GM06990 (cell line): Measurements from ENCODE around the gene STEAP1B.
"Not testable (repeated sequence)": the region's sequence is repeated elsewhere in the genome, so short reads cannot be mapped to it uniquely, and the experiment has no call there.

Source experiments
- DNase-seq: peaks from one replicate; pipeline ENCODE4 v3.0.0-alpha.2; 2011; ENCODE audit not compliant: insufficient read length; ENCODE audit errors: extremely low read depth
- H3K27me3 ChIP-seq: replicated peaks from 2 replicates; pipeline ENCODE4 v1.6.0; 2011; ENCODE audit warnings: low read length; ENCODE audit not compliant: control insufficient read depth, insufficient read depth
- H3K36me3 ChIP-seq: 2 replicates; pipeline ENCODE4 v1.5.1; 2011; ENCODE audit warnings: low read length; ENCODE audit not compliant: control insufficient read depth, insufficient read depth
- H3K4me3 ChIP-seq: replicated peaks from 2 replicates; pipeline ENCODE4 v1.5.1; 2011; ENCODE audit warnings: low read depth, mild to moderate bottlenecking, control low read depth, low read length
- TF ChIP-seq, protein P1 (sequence below): IDR thresholded peaks from 2 replicates; pipeline ENCODE4 v1.5.1; 2011; ENCODE audit warnings: low read length, control low read depth, mild to moderate bottlenecking, inconsistent platforms; ENCODE audit not compliant: insufficient read depth, poor library complexity, severe bottlenecking

The STEAP1B gene

DNA sequence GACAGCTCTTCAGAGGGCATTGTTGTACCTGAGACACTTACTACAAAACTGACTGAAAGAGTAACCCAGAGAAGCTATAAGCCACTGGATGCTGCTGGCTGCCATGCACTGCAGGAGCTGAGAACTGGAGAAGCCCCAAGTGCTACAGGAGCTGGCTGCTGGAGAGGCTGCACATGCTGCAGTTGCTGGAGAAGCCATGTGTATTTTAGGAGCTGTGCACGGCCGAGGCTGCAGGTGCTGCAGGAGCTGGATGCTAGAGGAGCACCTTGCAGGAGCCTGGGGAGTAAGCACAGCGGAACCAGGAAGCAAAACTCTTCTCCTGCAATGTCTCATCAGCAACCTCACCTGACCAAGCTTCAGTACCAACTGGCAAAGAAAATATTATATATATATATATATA is 45.5 kb downstream of the STEAP1B start:
- H3K4me3 ChIP-seq = no peak overlapping the region
- DNase-seq = no peak
- TF ChIP-seq, protein P1, sequence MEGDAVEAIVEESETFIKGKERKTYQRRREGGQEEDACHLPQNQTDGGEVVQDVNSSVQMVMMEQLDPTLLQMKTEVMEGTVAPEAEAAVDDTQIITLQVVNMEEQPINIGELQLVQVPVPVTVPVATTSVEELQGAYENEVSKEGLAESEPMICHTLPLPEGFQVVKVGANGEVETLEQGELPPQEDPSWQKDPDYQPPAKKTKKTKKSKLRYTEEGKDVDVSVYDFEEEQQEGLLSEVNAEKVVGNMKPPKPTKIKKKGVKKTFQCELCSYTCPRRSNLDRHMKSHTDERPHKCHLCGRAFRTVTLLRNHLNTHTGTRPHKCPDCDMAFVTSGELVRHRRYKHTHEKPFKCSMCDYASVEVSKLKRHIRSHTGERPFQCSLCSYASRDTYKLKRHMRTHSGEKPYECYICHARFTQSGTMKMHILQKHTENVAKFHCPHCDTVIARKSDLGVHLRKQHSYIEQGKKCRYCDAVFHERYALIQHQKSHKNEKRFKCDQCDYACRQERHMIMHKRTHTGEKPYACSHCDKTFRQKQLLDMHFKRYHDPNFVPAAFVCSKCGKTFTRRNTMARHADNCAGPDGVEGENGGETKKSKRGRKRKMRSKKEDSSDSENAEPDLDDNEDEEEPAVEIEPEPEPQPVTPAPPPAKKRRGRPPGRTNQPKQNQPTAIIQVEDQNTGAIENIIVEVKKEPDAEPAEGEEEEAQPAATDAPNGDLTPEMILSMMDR = no peak
- H3K27me3 ChIP-seq = no peaks in the 10 kb centered on the region
- H3K36me3 ChIP-seq = no peaks in the 10 kb centered on the region

DNA sequence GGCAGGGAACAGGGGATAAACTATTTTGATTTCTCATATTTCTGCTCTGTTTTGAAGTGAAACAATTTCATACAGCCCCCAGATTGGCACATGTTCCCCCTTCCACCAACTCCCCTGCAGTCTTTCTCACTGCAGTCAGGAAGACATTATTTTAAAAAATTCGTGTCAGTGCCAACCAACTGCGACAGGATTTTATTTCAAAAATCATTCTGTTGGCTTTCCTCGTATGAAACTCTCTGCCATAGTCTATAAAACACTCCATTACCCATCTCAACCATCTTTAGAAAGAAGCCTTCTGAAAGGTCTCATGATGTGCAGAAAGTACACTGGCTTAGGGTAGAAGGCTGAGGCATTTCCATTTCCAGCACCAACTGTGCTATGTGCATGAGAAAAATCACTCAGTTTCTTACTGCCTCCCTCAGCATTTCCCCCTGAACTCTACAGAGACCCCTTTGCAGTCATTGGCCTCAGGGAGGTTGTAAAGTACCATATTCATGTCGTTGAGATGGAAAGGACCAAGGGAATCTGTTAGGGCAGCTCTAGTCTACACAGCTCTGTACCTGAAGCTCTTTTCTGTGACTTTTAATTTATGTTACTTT is 46.9 kb downstream of the STEAP1B start:
- TF ChIP-seq, protein P1 = no peak
- Histone ChIP-seq H3K4me3 (no peak overlapping the region), H3K36me3 (no peaks in the 10 kb centered on the region), H3K27me3 (no peaks in the 10 kb centered on the region)
- no peak for DNase-seq

DNA sequence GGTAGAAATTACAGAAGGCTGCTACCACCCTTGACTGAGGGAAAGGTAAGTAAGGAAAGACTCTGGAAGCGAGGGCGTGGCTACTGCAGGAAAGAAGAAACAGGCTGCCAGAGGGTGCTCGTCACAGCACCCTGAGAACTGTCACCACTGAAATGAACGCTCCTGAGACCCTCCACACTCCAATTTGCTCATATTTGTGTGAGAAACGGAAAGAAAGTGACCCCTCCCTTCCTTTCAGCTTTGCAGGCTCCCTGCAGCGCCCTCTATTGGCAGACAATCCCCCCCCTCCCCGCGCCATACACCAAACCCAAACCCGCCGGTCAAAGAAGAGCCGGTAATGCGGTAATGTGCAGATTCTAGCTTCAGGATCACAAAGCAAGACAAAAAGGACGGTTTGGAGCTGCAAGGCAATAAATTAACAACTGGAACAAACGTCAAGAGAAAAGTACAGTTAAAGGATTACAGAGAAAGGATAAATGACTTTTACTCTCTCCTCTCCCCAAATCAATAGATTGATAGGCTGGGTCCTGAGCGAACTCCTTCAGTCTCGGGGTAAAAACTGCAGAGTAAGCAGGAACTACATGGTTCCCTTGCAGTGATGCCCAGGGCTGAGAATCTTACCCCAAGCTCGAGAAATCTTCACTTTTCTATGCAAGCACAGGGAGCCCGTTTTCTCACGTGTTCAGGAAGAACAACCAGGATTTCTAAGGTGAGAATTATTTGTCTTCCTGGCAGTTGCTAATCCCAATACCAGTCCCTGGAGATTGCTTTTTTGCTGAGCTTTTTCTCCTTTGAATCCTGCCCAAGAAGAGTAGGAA is 47.6 kb downstream of the STEAP1B start:
- DNase-seq = peak; percentile 43
- no peak overlapping the region for H3K4me3 ChIP-seq
- H3K27me3 ChIP-seq = no peaks in the 10 kb centered on the region
- H3K36me3 ChIP-seq = no peaks in the 10 kb centered on the region
- TF ChIP-seq, protein P1 = peak; percentile 91

DNA sequence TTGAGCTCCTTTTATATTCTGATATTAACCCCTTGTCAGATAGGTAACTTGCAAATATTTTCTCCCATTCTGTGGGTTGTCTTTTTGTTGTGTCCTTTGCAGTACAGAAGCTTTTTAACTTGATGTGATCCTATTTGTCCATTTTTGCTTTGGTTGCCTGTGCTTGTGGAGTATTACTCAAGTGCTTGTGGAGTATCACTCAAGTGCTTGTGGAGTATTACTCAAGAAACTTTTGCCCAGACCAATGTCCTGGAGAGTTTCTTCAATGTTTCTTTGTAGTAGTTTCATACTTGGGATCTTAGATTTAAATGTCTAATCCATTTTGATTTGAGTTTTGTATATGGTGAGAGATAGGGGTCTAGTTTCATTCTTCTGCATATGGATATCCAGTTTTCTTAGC is 50.0 kb downstream of the STEAP1B start:
- not testable (repeated sequence) for DNase-seq, H3K4me3 ChIP-seq, H3K36me3 ChIP-seq, H3K27me3 ChIP-seq

DNA sequence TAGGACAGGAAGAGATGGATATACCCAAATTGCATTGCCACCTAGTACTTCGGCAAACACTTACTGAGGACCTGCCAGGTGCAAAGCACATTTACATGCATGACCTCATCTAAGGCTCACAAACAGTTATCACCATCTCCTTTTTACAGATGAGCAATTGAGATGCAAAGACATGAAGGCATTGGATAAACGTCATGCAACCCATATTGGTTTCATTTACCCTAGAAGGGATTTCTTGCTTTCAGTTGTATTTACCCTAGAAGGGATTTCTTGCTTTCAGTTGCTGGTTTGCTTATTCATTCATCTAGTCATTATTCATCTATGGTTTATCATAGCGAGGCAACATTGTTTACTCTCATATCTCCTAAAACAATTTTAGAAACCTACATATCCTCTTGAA is 52.2 kb downstream of the STEAP1B start:
- TF ChIP-seq, protein P1 = no peak
- Histone ChIP-seq H3K27me3 (no peaks in the 10 kb centered on the region), H3K4me3 (no peak overlapping the region), H3K36me3 (no peaks in the 10 kb centered on the region)
- peak; percentile 83 for DNase-seq

DNA sequence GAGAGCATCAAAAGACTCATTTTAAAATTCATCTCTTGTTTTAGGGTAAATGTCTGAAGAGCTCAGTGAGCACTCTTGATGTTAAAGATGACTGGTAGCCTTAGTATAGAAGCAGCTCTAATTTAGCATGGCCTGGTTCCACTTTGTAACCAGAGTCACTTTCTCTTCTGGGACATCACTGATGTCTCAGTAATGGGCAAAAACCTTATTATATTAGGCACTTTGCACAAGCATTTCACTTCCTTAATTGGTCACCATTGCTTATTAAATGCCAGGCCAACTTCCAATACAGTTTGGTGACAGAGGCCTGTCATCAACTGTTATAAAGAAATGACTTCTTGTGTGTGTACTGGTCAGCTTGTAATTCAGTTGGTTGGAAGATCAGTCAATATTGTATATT is 53.0 kb downstream of the STEAP1B start:
- Histone ChIP-seq H3K27me3 (no peaks in the 10 kb centered on the region), H3K36me3 (no peaks in the 10 kb centered on the region), H3K4me3 (no peak overlapping the region)
- DNase-seq = no peak
- TF ChIP-seq, protein P1 = no peak
